ENCODE data around the gene YWHAG. TPM values are rescaled to one million over a fixed set of nuclear protein-coding genes. Genes with fewer than 3 reads are reported as not detected.

Gene YWHAG
- total and polyA plus RNA-seq, 9 of the 15 experiments (the other 6 are each of a cell fraction or from before 2014, with no cell fraction given) = 30.4 to 246 (median 94.5) TPM

DNA sequence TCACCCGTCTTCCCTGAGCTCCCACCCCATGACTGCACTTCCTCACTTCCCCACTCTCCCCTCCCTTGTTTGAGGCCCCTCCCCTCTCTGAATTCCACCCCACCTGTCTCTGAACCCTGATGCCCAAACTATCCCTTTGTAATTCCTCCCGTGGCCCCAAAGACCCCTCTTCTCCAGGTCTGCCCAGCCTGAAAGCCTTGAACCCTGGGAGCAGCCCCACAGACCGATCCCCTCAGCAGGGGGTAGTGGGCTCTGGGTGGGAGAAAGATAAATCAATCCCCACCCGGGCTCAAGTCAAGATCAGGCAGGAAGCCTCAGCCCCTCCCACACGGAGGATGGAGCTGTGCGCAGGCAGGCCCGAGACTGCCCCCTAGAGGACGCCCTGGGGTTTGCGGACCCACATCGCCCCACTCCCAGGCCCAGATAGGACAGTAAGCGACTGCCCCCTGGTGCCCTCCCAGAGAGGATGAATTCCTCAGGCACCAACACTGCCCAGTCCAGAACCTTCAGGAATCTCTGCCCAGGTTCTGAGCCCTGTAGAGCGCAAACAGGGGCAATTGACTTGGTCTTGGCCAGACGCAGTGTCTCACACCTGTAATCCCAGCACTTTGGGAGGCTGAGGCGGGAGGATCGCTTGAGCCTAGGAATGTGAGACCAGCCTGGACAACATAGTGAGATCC lies 44.6 kb downstream of the YWHAG start (continued):
- TF ChIP-seq, protein P1, sequence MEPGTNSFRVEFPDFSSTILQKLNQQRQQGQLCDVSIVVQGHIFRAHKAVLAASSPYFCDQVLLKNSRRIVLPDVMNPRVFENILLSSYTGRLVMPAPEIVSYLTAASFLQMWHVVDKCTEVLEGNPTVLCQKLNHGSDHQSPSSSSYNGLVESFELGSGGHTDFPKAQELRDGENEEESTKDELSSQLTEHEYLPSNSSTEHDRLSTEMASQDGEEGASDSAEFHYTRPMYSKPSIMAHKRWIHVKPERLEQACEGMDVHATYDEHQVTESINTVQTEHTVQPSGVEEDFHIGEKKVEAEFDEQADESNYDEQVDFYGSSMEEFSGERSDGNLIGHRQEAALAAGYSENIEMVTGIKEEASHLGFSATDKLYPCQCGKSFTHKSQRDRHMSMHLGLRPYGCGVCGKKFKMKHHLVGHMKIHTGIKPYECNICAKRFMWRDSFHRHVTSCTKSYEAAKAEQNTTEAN (CRISPR knock-in tag; IDR thresholded peaks at IDR 0.05) = peak; percentile 41; the same call in 1 of the 2 replicates
- TF ChIP-seq MAZ (CRISPR knock-in tag; conservative IDR thresholded peaks at IDR 0.05 in 1 of 2, IDR thresholded peaks at IDR 0.05 in 1 of 2) = peak; percentile 97 to 99
- no peak for TF ChIP-seq NR4A1 (CRISPR knock-in tag; IDR thresholded peaks at IDR 0.05)
- TF ChIP-seq NR4A1 (tag; IDR thresholded peaks at IDR 0.05) = no peak
- TF ChIP-seq, protein P2, sequence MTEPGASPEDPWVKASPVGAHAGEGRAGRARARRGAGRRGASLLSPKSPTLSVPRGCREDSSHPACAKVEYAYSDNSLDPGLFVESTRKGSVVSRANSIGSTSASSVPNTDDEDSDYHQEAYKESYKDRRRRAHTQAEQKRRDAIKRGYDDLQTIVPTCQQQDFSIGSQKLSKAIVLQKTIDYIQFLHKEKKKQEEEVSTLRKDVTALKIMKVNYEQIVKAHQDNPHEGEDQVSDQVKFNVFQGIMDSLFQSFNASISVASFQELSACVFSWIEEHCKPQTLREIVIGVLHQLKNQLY (CRISPR knock-in tag; conservative IDR thresholded peaks at IDR 0.05) = 0 out of 4 replicates have a peak, but pooled peaks of 1 of the 2 experiments have one; percentile 28
- no peak for TF ChIP-seq RAD51 (IDR thresholded peaks at IDR 0.05; ENCODE audit: borderline replicate concordance, low read depth)
- TF ChIP-seq ZEB2 (IDR thresholded peaks at IDR 0.05) = peak; percentile 71; the same call in 1 of the 2 replicates
- no peak for TF ChIP-seq HMGN3 (IDR thresholded peaks at IDR 0.05; ENCODE audit: borderline replicate concordance, extremely low read depth, insufficient read length, low read depth, low read length)
- TF ChIP-seq SMAD2 (IDR thresholded peaks at IDR 0.05; ENCODE audit: low read depth, low read length) = no peak
- TF ChIP-seq RBM39 (optimal IDR thresholded peaks at IDR 0.05; ENCODE audit: low read depth, low read length) = no peak
- TF ChIP-seq PCBP1 (IDR thresholded peaks at IDR 0.05; ENCODE audit: low read depth, low read length, poor library complexity, severe bottlenecking) = no peak
- TF ChIP-seq RAD21 (CRISPR knock-in tag; conservative IDR thresholded peaks at IDR 0.05 in 1 of 2, IDR thresholded peaks at IDR 0.05 in 1 of 2) = peak; percentile 100
- TF ChIP-seq GATA2 (CRISPR knock-in tag; IDR thresholded peaks at IDR 0.05) = peak; percentile 19; the same call in 1 of the 2 replicates
- TF ChIP-seq SNRNP70 (optimal IDR thresholded peaks at IDR 0.05; ENCODE audit: low read depth, low read length) = no peak
- TF ChIP-seq ZFP36 (IDR thresholded peaks at IDR 0.05; ENCODE audit: low read depth, low read length, partially characterized antibody) = peak; percentile 75
- TF ChIP-seq, protein P3, sequence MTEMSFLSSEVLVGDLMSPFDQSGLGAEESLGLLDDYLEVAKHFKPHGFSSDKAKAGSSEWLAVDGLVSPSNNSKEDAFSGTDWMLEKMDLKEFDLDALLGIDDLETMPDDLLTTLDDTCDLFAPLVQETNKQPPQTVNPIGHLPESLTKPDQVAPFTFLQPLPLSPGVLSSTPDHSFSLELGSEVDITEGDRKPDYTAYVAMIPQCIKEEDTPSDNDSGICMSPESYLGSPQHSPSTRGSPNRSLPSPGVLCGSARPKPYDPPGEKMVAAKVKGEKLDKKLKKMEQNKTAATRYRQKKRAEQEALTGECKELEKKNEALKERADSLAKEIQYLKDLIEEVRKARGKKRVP (CRISPR knock-in tag; IDR thresholded peaks at IDR 0.05) = no peak
- TF ChIP-seq, protein P4, sequence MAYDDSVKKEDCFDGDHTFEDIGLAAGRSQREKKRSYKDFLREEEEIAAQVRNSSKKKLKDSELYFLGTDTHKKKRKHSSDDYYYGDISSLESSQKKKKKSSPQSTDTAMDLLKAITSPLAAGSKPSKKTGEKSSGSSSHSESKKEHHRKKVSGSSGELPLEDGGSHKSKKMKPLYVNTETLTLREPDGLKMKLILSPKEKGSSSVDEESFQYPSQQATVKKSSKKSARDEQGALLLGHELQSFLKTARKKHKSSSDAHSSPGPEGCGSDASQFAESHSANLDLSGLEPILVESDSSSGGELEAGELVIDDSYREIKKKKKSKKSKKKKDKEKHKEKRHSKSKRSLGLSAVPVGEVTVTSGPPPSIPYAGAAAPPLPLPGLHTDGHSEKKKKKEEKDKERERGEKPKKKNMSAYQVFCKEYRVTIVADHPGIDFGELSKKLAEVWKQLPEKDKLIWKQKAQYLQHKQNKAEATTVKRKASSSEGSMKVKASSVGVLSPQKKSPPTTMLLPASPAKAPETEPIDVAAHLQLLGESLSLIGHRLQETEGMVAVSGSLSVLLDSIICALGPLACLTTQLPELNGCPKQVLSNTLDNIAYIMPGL (CRISPR knock-in tag; IDR thresholded peaks at IDR 0.05) = peak; percentile 76; the same call in 1 of the 2 replicates
- TF ChIP-seq, protein P5, sequence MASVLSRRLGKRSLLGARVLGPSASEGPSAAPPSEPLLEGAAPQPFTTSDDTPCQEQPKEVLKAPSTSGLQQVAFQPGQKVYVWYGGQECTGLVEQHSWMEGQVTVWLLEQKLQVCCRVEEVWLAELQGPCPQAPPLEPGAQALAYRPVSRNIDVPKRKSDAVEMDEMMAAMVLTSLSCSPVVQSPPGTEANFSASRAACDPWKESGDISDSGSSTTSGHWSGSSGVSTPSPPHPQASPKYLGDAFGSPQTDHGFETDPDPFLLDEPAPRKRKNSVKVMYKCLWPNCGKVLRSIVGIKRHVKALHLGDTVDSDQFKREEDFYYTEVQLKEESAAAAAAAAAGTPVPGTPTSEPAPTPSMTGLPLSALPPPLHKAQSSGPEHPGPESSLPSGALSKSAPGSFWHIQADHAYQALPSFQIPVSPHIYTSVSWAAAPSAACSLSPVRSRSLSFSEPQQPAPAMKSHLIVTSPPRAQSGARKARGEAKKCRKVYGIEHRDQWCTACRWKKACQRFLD (CRISPR knock-in tag; IDR thresholded peaks at IDR 0.05) = 0 out of 2 replicates have a peak, but pooled peaks have one; percentile 28
- TF ChIP-seq POLR2B (IDR thresholded peaks at IDR 0.05; ENCODE audit: low read depth, partially characterized antibody) = no peak
- TF ChIP-seq CSDE1 (IDR thresholded peaks at IDR 0.05) = no peak
- no peak for TF ChIP-seq SREBF1 (IDR thresholded peaks at IDR 0.05; ENCODE audit: borderline replicate concordance, low read depth, low read length)
